Left lung (tissue), 10 donors: ENCODE measurements around the gene ALDH1B1. TPM values are rescaled to one million over a fixed set of nuclear protein-coding genes. Genes with fewer than 3 reads are reported as not detected.

Experiments
- ATAC-seq: fragments of 200-7000 bp; cut with Tn5 transposase; one replicate; pipeline ENCODE4 v1.9.1; 2020; ENCODE audit warnings: moderate library complexity
- DNase-seq, 4 donors: peaks; one replicate each; pipeline ENCODE4 v3.0.0-alpha.2; 2013 to 2020
- H3K27ac ChIP-seq, 2 donors: fragments of 200-600 bp; sonication (generic) in 1 of 2; one replicate each; pipeline versions ENCODE4 v1.5.0 to v1.8.0; 2020 to 2021
- H3K27me3 ChIP-seq, 2 donors: fragments of 200-600 bp; sonication (generic) in 1 of 2; one replicate each; pipeline versions ENCODE4 v1.5.0 to v1.8.0; 2020 to 2021
- H3K36me3 ChIP-seq, 2 donors: fragments of 200-600 bp; sonication (generic) in 1 of 2; one replicate each; pipeline versions ENCODE4 v1.5.0 to v1.8.0; 2020 to 2021
- H3K4me1 ChIP-seq, 2 donors: fragments of 200-600 bp; one replicate each; pipeline ENCODE4 v1.8.0; 2021
- H3K4me3 ChIP-seq, 2 donors: fragments of 200-600 bp; sonication (generic) in 1 of 2; one replicate each; pipeline versions ENCODE4 v1.5.0 to v1.8.0; 2020 to 2021; ENCODE audit warnings: mild to moderate bottlenecking in 1 of 2
- H3K9me3 ChIP-seq, 2 donors: fragments of 200-600 bp; sonication (generic) in 1 of 2; one replicate each; pipeline versions ENCODE4 v1.5.0 to v1.8.0; 2020 to 2021
- CTCF ChIP-seq, 2 donors: fragments of 200-600 bp; sonication (generic) in 1 of 2; IDR thresholded peaks; one replicate each; pipeline versions ENCODE4 v1.5.0 to v1.8.0; 2021; ENCODE audit warnings: antibody characterized with exemption in 2 of 2
- intact Hi-C, 2 donors: fragments of 100-400 bp; cut with DNase I; formaldehyde crosslinking; loops; one replicate each; pipeline versions ENCODE4 v1.11.2 to v1.14.2; 2022
- polyA plus RNA-seq, 6 donors: library from polyadenylated mRNA; unstranded; fragments of 120-200 nt; gene quantifications; one replicate each; pipeline ENCODE4 v1.2.1, GENCODE V29; 2013; ENCODE audit not compliant: insufficient read length in 6 of 6
- total RNA-seq, 2 donors: library from RNA; stranded (reverse); fragmentation: NEBNext Ultra II Directional; extraction: Animal tissue kit (Norgen Biotek cat#: 25700); gene quantifications; one replicate each; pipeline ENCODE4 v1.2.1, GENCODE V29; 2021
- donor health status: DM: no; HTN: yes; CAD: no.
- donor health status: DM: no; HTN: no; CAD: no.

ALDH1B1 gene
- total and polyA plus RNA-seq, 8 donors, result 15.5 to 27.1 (median 18.9) TPM

DNA sequence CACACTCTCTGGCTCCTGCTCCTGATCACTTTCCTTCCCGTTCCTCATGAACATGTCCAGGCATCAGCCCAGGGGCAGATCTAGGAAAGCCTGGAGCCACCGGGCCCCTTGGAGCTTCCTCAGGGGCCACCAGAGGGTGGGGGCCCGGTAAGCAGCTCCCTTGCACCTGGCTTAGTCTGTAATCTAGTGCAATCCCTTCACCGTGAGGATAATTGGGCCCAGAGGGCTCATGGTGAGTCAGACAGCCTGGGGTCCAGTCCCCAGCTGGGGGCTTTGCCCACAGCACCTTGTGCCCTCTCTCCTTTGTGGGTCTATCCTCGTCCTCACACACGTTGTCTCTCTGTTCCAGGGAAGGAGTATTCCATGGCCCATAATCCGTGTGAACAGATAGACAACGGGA is 10.4 kb upstream of the ALDH1B1 start:
- Histone ChIP-seq H3K27ac (no peak overlapping the region), H3K9me3 (no peaks in the 10 kb centered on the region), H3K4me1 (no peaks in the 10 kb centered on the region), H3K4me3 (no peak overlapping the region), H3K36me3 (no peaks in the 10 kb centered on the region), H3K27me3 (no peaks in the 10 kb centered on the region)
- DNase-seq (no peak), ATAC-seq (no peak)
- TF ChIP-seq CTCF (IDR thresholded peaks at IDR 0.05), result no peak
- intact Hi-C loops, result no loop called here

DNA sequence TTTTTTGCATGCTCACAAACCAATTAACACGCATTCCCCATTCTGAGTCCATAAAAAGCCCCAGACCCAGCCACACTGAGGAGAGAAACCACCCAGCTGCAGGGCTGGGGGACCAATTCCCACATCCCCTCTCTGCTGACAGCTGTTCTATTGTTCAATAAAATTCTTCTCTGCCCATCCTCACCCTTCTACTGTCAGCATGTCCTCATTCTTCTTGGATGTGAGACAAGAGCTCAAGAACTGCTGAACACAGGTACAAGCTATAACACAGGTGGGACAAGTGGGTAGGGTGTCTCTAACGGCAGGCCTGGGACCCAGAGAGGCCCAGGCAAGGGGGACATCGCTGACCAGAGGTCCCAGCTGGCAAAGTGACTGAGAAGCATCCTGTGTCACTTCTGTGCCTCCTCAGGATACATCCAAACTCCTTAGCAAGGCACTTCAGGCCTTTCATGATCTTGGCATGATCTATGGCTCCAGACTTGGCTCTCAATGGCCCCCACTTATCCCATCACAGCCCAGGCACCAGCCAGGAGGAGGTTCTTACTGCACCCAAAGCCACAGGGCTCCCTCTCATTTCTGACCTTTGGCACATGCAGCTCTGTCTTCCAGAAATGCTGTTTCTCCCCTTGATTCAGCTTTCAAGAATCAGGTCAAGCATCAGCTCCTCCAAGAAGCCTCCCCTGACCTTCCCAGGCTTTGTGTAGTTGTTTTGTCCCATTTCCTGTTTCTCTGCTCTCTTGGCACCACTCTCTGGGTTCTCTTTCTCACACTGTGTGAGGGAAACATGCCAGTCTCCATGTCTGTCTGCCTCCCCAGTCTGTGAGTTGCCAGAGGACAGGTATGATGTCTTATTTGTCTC is 7.3 kb upstream of the ALDH1B1 start:
- ATAC-seq (no peak), DNase-seq (no peak)
- intact Hi-C loops, result no loop called here
- H3K9me3 ChIP-seq, result no peaks in the 10 kb centered on the region
- H3K4me3 ChIP-seq, result no peak overlapping the region
- H3K4me1 ChIP-seq, result no peaks in the 10 kb centered on the region
- no peak overlapping the region for H3K27ac ChIP-seq
- no peaks in the 10 kb centered on the region for H3K36me3 ChIP-seq
- no peak for TF ChIP-seq CTCF (IDR thresholded peaks at IDR 0.05)
- H3K27me3 ChIP-seq, result no peaks in the 10 kb centered on the region

- Histone ChIP-seq H3K36me3 (no peaks in the 10 kb centered on the region), H3K27ac (no peak overlapping the region), H3K27me3 (no peaks in the 10 kb centered on the region), H3K4me1 (no peaks in the 10 kb centered on the region), H3K4me3 (no peak overlapping the region), H3K9me3 (no peaks in the 10 kb centered on the region)
- ATAC-seq (no peak), DNase-seq (no peak)
- intact Hi-C loops, result no loop called here
- TF ChIP-seq CTCF (IDR thresholded peaks at IDR 0.05), result no peak
Measured at GRCh38 chr9:38385896-38386295, 6.6 kb upstream of the ALDH1B1 start.

DNA sequence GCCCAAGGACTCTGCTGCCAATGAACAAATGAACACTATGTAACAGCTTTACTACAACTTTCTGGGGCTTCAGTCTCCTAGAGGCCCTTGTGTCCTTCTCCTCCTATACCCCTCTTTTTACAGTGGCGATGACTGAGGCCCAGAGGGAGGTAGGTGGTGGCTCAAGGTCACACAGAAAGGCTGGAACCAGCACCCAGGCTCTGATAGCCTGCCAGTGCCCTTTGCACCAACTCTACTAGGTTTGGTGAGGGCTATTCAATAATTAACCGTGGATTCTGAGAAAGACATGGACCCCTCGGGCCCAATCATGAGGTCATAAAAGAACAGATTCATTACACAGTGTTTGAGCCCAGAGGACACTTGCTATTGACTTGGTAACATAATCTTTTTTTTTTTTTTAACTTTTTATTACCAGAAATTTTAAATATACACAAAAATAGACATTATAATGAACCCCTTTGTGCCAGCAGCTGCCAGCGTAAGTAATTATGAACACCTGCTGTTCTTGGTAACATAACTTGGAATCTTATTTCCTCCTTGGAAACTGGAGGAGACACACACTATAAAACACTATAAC is 6.1 kb upstream of the ALDH1B1 start:
- Histone ChIP-seq H3K36me3 (no peaks in the 10 kb centered on the region), H3K27ac (no peak overlapping the region)
- DNase-seq, result no peak

More for the DNA sequence above, 6.1 kb upstream of the ALDH1B1 start:
- no peak for ATAC-seq
- no peak for TF ChIP-seq CTCF (IDR thresholded peaks at IDR 0.05)
- intact Hi-C loops, result no loop called here
- H3K4me1 ChIP-seq, result no peaks in the 10 kb centered on the region
- no peaks in the 10 kb centered on the region for H3K9me3 ChIP-seq
- H3K4me3 ChIP-seq, result no peak overlapping the region
- no peaks in the 10 kb centered on the region for H3K27me3 ChIP-seq
